T-helper 22 cell (primary cell): Measurements from ENCODE around the gene STYXL1.
"Not testable (repeated sequence)": the region's sequence is repeated elsewhere in the genome, so short reads cannot be mapped to it uniquely, and the experiment has no call there.

ENCODE experiments used
- DNase-seq: peaks from one replicate; pipeline ENCODE4 v3.0.0-alpha.2; 2020; ENCODE audit warnings: low read depth

Gene STYXL1

GRCh38 chr7:76047811-76048667 lies at the start of gene STYXL1, which contains the start of gene MDH2:
STYXL1 (minus strand) TSS chr7:76048000; CDS start chr7:76030523, 17,477 bp downstream.
MDH2 (plus strand) TSS chr7:76048106; CDS start chr7:76048161, 55 bp downstream.
- peak; percentile 78 for DNase-seq

GRCh38 chr7:76095908-76096307 lies 48.1 kb upstream of the STYXL1 start:
- no peak for DNase-seq

- DNase-seq = not testable (repeated sequence)
Measured at GRCh38 chr7:76094326-76094725, 46.5 kb upstream of the STYXL1 start.

DNA sequence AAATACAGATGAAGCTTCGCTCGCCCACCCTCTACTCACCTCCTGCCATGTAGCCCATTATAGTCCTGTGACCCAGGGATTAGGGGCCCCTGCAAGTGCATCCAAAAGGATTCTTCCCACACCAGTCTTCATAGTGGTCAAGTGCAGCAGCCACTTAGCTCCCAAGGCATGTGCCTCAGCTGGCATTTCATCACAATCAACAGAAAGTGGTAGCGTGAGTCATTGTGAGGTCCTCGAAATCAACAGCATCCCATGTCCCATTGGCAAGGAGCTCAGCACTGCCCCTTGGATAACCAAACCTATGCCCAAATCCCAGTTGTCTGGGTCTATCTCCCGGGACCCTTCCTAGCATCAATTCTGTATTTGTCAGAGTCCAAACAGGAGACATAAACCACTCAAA lies 45.7 kb upstream of the STYXL1 start:
- not testable (repeated sequence) for DNase-seq

GRCh38 chr7:76091506-76091905 lies 43.7 kb upstream of the STYXL1 start:
- no peak for DNase-seq

DNA sequence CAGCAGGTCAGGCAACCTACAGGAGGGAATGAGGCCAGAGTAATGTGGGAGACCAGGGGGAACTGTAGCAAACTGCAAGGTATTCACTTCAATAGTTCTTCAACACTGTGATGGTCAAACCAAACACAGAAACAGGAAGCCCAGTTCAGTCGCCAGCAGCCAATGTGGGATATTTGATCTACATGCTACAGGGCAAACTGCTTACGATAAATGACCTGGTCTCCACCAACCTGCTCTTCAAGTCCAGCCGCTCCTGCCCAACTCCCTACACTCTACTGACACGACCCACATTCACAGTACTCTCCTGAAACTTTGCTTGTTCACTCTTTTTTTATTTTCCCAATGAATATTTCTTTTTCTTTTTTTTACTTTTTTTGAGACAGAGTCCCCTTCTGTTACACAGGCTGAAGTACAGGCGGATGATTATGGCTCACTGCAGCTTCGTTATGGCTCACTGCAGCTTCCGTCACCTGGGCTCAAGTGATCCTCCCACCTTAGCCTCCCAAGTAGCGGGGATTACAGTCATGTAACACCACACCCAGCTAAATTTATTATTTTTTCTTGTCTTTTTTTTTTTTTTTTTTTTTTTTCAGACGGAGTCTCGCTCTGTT lies 42.2 kb upstream of the STYXL1 start:
- DNase-seq = no peak

- DNase-seq = not testable (repeated sequence)
Measured at GRCh38 chr7:76087362-76087791, 39.6 kb upstream of the STYXL1 start.

DNA sequence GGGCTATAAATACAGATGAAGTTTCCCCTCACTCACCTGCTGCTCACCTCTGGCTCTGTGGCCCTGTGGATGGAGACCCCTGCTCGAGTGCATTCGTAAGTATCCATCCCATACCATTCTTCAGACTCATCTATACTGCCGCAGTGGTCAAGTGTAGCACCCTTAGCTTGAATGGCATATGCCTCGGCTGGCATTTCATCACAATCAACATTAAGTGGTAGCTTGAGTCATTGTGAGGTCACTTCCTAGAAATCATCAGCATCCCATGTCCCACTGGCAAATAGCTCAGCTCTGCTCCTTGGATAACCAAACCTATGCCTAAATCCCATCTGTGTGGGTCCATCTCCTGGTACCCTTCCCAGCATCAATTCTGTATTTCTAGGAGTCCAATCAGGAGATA lies 38.3 kb upstream of the STYXL1 start:
- no peak for DNase-seq

- not testable (repeated sequence) for DNase-seq
Measured at GRCh38 chr7:76084115-76084514, 36.3 kb upstream of the STYXL1 start.

DNA sequence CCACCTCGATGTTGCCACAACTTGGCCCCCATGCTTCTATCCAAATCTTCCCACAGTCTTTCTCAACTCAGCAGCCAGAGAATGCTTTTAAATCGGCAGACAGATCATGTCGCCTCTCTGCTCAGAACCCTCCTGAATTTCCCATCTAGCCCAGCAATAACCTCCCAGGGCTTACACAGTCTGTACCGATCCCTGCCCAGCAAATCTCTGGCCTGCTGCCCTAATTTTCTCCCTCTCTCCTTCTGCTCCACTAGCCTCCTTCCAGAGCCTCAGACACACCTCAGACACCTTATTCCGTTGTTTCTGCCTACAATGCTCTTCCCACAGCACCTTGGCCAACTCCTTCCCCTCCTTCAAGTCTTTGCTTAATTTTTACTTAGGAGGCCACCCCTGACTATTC lies 32.4 kb upstream of the STYXL1 start:
- no peak for DNase-seq

DNA sequence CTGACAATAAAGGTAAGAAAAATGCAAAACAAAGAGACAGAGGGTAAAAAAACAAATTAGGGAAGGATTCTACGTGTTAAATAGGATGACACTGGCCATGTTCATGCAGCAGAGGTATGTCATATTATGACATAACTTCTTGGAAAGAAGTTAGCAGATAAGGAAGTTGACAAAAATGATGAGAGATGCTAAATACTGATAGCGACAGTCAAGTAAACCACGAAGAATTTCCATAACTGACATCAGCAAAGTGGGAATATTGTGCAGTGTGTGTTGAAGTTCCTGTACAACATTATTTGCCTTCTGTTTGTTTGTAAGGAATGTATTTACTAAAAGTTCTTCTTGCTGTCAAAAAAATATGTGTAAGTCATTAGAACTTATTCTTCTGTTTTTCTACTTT lies 29.6 kb upstream of the STYXL1 start:
- DNase-seq = no peak

DNA sequence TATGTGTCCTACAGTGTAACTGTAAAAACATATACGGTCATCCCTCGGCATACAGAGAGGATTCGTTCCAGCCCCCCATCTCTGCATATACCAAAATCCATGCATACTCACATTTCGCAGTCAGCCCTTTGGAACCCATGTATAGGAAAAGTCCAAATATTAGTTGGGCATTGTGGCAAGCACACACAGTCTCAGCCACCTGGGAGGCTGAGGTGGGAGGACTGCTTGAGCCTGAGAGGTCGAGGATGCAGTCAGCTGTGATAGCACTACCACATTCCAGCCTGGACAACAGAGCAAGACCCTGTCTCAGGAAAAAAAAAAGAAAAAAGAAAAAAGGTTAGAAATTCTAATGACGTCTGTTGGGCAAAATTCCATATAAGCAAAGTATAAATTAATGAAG lies 29.2 kb upstream of the STYXL1 start:
- no peak for DNase-seq

GRCh38 chr7:76074972-76075370 lies 27.2 kb upstream of the STYXL1 start:
- DNase-seq = no peak

DNA sequence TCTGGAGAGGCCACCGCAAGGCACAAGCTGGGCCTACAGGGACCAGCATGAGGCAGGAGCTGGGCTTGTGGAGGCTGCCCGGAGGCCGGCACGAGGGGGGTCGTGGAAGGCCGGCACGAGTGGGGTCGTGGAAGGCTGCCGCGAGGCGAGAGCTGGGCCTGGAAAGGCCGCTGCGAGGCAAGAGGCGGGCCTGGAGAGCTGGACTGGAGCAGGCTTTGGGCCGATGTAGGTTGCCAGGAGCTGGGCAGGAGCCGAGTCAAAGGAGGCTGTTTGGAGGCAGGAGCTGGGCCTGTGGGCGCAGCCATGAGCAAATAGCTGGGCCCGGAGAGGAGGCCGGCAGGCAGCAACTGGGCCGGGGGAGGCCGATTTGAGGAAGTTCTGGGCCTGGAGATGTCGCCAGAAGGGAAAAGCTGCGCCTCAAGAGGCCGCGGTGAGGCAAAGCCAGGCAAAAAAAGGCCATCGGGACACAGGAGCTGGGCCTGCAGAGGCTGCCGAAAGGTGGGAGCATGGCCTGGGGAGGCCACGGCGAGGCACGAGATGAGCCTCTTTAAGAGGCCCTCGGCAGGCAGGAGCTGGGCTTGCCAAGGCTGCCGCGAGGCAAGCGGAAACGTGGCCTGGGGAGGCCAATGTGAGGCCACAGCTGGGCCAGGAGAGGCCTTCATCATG lies 26.6 kb upstream of the STYXL1 start:
- no peak for DNase-seq

DNA sequence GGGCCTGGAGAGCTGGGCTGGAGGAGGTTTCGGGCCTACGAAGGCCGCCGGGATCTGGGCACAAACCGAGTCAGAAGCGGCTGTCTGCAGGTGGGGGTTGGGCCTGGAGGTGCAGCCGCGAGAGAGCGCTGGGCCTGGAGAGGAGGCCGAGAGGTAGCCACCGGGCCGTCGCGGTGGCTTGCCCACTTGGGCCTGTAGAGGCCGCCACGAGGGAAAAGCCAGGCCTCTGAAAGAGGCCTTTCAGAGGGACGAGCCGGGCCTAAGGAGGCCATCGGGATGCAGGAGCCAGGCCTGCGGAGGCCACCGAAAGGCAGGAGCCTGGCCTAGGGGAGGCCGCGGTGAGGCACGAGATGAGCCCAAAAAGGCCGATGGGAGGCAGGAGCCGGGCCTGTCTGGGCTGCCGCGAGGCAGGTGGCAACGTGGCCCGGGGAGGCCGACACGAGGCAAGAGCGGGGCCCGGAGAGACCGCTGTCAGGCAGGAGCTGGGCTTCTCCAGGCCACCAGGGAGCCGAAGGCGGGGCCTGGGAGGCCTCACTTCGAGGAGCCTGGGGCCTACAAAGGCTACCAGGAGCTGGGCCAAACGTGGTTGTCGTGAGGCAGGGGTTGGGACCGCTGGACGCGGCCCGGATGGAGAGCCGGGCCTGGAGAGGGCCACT lies 25.7 kb upstream of the STYXL1 start:
- no peak for DNase-seq

DNA sequence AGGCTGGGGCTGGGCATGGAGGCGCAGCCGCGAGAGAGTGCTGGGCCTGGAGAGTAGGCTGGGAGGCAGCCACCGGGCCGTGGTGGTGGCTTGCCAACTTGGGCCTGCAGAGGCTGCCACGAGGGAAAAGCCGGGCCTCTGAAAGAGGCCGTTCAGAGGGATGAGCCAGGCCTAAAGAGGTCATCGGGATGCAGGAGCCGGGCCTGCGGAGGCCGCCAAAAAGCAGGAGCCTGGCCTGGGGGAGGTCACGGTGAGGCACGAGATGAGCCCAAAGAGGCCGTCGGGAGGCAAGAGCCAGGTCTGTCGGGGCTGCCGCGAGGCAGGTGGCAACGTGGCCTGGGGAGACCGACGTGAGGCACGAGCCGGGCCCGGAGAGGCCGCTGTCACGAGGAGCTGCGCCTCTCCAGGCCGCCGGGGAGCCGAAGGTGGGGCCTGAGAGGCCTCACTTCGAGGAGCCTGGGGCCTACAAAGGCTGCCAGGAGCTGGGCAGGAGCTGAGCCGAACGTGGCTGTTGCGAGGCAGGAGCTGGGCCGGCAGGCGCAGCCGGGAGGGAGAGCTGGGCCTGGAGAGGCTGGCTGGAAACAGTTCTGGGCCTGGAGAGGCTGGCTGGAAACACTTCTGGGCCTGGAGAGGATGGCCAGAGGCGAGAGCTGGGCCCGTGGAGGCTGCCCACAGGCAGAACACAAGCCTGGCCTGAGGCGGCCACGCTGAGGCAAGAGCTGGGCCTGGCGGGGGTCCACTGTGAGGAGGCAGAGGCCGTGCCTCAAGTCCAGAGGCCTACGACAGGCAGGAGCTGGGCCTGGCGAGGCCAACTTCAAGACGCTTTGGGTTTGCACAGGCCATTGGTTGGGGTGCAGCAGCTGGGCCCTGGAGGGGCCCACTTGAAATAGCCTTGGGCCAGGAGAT lies 24.7 kb upstream of the STYXL1 start:
- no peak for DNase-seq

DNA sequence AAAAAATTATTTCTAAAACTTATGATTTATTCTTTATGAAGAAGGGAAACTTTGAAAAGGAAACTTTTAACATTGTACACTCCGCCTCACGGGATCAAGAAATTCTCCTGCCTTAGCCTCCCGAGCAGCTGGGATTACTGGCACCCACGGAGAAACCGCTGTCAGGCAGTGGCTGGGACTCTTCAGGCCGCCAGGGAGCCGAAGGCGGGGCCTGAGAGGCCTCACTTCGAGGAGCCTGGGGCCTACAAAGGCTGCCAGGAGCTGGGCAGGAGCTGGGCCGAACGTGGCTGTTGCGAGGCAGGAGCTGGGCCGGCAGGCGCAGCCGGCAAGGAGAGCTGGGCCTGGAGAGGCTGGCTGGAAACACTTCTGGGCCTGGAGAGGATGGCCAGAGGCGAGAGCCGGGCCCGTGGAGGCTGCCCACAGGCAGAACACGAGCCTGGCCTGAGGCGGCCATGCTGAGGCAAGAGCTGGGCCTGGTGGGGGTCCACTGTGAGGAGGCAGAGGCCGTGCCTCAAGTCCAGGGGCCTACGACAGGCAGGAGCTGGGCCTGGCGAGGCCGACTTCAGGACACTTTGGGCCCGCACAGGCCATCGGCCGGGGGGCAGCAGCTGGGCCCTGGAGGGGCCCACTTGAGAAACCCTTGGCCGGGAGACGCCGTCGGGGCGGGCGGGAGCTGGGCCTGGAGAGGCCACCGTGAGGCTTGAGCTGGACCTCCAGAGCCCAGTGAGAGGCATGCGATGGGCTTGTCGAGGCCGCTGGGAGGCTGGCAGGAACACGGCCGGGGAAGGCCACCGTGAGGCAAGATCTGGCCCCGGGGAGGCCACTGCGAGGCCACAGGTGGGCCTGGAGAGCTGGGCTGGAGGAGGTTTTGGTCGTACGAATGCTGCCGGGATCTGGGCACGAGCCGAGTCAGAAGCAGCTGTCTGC lies 23.8 kb upstream of the STYXL1 start:
- no peak for DNase-seq

GRCh38 chr7:76069238-76069638 lies 21.4 kb upstream of the STYXL1 start:
- no peak for DNase-seq

DNA sequence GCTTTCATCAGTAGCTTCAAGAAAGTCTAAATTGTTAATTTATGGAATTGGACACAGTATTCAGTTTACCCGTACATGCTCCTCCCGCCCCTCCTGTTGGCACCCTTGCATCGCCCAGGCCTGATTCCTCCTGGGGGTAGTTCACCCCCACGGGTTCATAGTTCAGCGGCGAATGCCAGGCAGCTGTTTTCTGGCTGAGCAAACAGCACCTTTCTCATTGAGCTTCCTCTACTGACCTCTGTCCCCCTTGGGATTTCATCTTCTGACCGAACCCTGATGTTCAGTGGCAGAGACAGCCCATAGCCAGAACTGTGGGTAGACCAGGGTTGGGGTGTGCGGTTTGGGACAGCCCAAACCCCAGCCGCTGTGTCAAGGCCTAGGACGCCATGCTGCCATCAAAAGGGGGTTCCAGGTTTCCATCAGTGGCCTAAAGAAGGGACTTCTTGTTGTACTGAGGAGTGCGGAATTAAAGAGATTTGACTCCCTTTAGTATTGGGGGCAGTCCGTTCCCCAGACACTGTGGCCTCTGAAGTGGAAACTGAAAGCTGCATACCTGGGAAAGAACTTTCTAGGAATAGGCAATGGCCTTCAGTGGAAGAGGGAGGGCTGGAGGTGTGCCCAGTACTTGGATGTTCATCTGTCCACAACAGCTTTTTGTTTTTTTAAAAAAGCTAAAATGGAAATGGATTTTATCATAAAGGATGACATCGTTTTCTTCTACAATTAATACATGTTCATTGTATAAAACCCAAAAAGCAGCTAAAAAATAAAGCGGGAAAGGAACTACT lies 19.1 kb upstream of the STYXL1 start:
- no peak for DNase-seq
